ENCODE measurements around the gene TCERG1L.
"Not testable (repeated sequence)": the region's sequence is repeated elsewhere in the genome, so short reads cannot be mapped to it uniquely, and the experiment has no call there.

Gene TCERG1L

GRCh38 chr10:131119626-131120355 is 191.7 kb downstream of the TCERG1L start:
- ATAC-seq = no peak

DNA sequence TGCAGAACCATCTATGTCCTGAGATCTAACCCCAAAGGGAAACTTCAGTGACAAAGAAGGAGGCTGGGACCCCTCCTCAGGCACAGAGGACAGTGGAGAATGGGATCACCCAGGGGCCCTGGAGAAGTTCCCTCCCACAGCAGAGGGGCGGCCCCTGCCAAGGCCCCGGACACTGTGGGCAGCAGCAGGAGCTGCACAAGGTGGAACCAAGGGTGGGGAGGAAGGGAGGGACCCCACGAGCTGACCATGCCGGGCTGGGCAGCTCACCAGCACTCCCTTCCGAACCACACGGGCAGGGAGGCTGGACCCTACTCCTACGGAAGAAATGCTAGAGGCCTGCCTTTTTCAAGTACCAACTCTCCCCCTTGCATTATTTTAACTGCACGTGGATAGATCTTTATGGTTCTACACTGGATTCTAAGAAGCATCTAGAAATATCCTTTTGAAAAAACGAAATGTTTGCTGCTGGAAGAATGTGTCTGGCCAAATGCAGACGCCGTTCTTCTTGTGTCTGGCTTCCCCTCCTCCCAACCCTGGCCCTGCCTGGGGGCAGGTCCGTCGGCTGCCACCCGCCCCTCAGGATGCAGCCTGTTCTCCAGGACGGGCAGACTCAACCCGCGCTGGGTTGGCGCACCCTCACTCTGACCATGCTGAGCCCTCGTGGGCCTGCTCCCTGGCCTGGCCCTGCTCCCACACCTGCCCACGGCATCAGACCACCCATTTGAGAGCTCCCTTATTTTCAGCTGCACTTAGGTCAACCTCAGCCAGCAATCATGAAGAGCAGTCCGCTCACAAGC is 193.9 kb downstream of the TCERG1L start:
- ATAC-seq = no peak

DNA sequence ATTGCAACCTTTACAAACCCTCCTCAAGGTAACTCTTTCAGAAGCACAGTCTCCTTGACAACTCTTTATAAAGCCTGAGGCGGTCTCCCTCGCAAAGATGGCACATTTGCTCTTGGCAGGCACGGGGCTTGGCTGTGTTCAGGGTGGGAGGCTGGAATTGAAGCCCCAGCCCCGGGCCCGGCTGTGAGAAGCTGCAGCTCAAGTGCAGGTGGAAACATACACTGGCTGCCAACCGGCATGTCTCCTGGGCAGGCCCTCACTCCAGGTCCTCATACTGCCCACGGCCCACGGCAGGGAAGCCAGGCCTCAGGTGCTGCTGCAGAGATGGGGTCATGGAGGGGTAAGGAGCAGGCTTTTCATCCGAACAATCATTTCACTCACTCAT is 194.5 kb downstream of the TCERG1L start:
- no peak for ATAC-seq

DNA sequence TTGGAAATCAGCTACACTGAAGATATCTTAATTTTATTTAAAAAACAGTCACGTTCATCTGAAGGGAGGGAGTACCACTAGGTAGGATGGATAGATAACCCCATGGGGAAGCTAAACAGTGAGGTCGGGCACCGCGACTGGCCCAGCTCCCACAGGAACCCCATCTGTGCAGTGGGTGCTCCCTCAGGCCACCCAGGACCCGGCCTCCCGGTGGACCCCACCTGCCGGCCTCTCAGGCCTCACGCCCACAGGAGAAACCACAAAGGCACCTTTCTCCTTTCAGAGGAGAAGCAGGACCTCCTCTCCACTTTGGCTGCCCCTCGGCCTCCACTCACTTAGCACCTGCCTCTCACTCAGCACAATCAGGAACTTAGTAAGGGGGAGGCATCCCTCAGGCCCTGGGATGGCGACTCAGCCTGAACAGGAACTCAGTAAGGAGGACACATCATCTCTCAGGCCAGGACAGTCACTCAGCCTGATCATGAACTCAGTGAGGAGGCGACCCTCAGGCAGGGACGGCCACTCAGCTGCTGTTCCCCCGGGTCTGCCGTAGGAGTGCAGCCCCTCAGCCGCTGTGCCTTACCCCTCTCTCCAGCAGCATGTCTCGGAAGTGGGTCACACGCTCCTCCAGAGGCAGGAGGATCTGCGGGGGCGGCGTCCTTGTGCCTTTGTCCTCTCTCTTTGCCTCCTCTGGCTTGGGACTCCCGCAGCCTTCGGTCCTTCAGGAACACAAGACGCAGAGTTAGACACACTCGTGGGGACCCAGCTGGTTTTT is 195.1 kb downstream of the TCERG1L start:
- no peak for ATAC-seq

DNA sequence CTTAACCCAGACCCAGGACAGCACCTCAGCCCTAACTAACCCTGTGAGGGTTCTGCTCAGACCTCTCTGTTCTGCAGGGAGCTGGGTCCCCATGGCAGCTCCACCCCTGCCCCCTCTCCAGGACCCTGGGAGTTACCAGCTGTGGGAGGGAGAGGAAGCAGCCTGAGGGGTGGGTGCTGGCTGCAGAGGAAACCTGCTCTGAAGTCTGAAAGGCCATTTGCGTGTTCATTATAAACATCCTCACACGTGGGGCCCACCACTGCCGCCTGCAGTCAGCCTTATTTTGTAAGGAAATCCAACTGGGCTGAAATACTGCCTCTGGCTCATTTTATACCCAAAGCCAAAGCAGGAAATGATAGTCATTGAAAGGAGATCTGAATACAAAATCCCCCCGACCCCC is 195.7 kb downstream of the TCERG1L start:
- no peak for ATAC-seq

DNA sequence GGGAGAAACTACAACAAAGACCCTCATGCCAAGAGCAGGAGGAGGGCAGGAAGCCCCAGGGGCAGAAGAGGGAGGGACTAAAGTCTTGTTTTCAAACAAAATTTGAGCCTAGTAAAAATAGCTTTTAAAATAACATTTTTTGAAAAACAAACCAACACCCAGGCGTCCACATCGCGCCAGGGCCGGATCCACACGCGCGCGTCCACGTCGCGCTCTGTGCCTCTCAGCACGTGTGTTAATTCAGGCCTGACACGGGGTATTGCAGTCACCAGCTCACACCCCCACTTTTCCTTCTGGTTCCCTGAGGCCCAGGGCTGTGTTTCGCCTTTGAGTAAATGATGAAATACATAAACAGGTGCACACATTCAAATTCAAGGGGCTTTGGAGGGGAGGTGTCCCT is 196.2 kb downstream of the TCERG1L start:
- no peak for ATAC-seq

DNA sequence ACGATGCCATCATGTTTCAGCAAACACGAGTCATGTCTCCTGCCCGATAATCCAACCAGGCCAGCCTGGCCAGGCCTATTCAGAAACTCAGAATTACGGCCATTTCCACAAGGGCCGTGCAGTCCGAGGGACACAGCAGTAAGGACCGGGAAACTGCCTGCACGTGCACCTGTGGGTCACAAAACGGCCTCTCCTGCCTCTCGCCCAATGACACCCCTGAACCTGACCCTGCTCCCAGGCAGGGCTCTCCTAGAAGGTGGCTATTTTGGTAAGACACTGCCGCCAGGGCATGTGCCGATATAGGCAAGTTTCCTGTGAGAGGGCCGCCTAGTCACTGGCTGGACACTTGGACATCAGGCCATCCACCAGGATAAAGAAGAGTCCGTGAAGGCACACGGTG is 196.7 kb downstream of the TCERG1L start:
- no peak for ATAC-seq

DNA sequence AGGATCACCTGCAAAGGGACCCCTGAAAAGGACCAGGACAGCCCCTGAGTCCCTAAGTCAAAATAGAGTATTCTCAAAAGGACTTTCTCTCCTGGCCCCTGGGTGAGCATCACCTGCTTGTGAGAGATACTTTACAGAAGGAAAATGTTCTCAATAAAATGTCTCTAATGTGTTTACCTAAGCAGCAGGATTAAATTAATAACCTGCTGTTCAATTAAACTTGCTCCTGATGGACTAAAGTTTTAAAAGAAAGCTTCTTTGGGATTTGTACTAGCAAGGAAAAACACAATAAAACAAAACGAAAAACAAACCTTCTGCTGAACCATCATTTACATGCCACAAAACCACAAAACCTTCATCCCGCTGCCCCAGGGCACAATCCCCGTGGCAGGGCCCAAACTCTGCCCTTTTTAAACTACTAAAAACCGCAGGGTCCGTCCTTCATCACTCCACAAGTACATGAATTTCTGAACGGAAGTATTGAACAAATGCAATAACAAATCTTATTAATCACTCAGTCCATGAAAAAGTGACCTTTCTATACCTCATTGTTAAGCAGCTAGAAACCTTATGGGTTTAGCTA is 197.7 kb downstream of the TCERG1L start:
- no peak for ATAC-seq

- ATAC-seq = no peak
Observed at GRCh38 chr10:131113165-131113564, 198.4 kb downstream of the TCERG1L start.

DNA sequence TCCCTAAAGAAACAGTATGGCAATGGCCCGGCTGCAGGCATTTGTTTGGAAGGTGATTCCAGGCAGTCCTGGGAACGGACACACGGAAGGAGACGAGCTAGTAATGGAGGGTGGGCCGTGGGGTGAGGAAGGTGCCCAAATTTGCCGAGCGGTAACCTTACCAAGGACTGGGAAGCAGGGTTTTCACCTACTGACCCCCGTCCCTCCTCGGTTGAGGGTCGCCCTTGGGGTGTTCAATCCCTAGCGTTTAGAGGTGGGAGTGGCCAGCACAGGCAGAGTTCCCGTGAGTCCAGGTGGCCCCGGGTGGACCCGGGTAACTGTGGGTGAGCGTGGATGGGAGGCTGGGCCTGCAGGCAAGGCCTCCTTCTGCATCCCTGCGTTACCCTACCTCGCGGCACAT is 198.8 kb downstream of the TCERG1L start:
- ATAC-seq = no peak

- ATAC-seq = no peak
Observed at GRCh38 chr10:131111471-131112080, 199.9 kb downstream of the TCERG1L start.

DNA sequence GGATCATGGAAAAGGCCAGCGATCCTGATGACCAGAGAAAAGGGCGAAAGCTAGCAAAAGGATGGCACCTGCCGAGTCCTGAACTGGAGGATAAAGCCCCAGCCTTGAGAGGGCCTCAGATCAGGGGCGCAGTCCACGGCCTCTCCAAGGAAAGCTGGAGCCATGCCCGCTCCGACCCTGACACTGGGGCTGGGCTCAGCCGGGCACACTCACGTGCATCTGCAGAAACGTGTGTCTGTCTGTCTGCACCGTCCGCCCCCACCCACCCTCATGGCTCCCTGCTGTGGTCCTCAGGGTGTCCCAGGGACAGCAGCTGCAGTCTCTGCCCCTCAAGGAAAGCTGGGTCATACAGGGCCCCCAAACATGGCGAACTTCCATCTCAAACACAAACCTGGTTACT is 200.5 kb downstream of the TCERG1L start:
- ATAC-seq = no peak

GRCh38 chr10:131110241-131110783 is 201.2 kb downstream of the TCERG1L start:
- no peak for ATAC-seq

GRCh38 chr10:131109726-131110125 is 201.8 kb downstream of the TCERG1L start:
- ATAC-seq = no peak

GRCh38 chr10:131109291-131109690 is 202.2 kb downstream of the TCERG1L start:
- ATAC-seq = no peak

DNA sequence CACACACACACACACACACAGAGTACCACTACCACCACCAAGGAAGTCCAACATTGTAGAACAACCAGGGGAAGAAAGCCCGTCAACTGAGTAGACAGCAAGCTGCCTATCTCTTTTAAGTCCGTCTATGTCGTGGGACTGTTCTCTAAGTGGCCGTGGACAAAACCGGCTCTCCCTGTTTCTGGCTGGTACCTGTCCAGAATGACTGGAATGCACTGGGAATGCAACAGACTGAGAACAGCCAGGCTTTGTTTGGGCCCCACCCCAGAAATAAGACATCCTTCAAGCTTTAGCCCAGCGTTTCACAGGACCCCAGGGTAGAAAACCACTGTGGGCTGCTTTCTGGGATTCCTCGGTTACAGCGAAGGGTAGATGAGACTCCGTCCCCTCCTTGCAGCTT is 203.6 kb downstream of the TCERG1L start:
- no peak for ATAC-seq

- ATAC-seq = no peak
Observed at GRCh38 chr10:131102676-131103075, 208.8 kb downstream of the TCERG1L start.

GRCh38 chr10:131102147-131102546 is 209.4 kb downstream of the TCERG1L start:
- ATAC-seq = no peak

DNA sequence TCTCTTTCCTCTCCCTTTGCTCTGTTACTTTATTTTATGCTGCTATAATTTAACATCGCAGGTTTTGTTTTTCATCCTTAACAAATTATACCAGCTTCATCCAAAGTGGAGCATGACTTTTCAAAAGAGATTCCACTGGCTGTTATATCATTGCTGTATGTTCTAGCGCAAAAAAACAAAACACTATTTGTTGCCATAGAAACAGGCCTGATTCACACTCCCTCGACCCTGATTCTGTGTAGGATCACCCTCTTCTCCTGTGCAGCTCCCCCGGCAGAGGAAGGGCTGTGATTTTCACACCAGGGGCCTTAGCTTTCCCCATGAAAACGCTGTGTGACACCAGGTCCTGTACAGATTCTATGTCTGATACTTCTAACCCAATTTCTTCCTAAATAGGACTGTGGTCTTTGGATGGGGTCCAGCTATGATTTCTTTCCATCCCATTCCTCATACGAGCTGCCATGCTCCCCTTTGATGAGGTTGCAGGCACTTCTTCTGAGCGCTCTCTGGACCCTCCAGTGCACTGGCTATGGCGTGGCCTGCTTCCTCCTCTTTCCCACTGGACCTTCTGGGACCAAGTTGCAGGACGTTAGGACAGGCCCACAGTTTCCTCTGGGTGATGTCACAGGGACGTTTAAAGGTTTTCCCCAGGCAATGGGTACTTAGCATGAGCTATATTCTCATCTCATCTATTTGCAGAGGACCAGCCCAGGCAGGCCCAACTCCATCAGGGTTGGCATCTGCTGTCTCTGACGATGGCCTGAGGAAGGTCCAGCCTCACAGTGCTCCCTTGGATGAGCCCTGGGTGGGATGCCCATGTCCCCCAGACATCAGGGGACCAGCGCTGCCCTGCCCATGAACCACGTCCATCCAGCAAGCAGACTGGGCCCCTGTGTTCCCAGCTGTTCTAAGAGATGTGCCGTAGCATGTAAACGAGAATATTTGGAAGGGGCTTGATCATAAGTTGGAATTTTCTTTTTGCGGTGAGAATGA is 210.8 kb downstream of the TCERG1L start:
- not testable (repeated sequence) for ATAC-seq

DNA sequence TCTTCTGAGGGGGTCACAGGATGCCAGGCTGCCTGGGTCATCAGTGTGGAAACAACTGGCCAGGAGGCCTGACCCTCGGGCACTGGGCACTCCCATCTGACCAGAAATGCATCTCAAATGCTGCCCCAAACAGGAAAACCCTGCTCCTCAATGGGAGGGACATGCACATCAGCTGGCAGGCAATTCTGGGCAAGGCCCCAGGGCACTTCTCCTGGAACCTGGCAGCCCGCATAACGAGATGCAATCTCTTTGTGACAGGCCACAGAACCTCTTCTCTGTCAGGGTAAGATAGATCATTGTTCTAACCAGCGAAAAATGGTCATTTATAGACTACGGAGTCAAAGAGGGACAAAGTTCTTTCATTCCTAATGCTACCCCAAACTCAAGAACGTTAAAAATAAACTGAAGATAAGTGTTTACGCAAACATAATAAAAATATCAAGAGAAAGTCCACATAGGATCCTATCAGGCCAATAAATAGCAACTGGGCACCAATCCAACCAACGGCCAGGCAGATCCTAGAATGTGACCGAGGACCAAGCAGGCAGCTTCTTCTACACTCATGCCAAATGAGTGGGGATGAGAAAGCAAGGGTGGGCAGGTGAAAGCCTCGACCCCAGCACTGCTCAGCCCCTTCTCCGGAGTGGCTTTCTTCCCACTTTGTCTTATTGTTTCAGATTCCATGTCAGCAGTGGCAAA is 212.3 kb downstream of the TCERG1L start:
- ATAC-seq = no peak

Measured in activated CD4-positive, CD25-positive, alpha-beta regulatory T cell treated with anti-CD3 and anti-CD28 coated beads, Interleukin-2, amount 50 U/mL, for 24 hours (primary cell).